T47D (cell line): Measurements from ENCODE around the gene FZD4.
"Not testable (repeated sequence)": the region's sequence is repeated elsewhere in the genome, so short reads cannot be mapped to it uniquely, and the experiment has no call there.

Experiments
- DNase-seq, 2 experiments: peaks; one replicate each; pipeline versions ENCODE4 v3.0.0 to v3.0.0-alpha.2; 2011 to 2012; ENCODE audit warnings: low read depth in 1 of 2, low spot score in 1 of 2
- JUND ChIP-seq: IDR thresholded peaks from 2 replicates; pipeline ENCODE4 v1.6.1; 2012; ENCODE audit warnings: low read depth
- in situ Hi-C: cut with HindIII; loops from 2 replicates; pipeline ENCODE4 v1.10.0; 2016; ENCODE audit warnings: low sequenced_read_pairs, low pct_unique_long_range_greater_than_20kb

FZD4 gene

DNA sequence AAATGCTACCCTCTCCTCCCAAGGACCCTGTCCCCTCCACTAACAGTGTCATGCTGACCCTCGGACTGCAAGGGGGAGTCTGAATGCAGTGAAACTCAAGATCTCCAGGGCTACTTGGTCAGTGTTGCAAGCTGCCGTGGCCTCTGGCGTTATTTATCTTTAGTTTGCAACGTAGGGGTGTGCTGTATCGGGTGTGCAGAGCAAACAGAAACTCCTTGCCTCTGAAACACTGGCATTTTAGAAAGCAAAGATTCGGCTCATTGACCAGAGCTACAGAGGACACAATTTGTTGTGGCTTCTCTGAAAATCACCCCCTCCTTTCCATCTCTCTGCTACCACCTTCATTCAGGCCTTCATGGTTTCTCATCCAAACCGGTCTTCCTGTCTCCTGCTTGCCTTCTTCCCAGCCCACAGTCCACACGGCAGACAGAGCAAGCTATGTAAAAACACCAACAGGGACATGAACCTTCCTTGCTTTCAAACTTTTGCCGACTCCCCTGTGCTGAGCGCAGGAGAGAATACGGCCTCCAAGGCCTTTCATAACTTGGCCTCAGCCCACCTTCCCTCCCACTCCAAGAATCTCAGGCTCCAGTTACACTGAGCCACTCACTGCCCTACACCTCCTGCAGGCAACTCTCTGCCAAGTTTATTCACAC lies 14.9 kb downstream of the FZD4 start:
- no peak for TF ChIP-seq JUND
- peak in 1 of 2 experiments; percentile 79 for DNase-seq
- in situ Hi-C loops: no loop called here

DNA sequence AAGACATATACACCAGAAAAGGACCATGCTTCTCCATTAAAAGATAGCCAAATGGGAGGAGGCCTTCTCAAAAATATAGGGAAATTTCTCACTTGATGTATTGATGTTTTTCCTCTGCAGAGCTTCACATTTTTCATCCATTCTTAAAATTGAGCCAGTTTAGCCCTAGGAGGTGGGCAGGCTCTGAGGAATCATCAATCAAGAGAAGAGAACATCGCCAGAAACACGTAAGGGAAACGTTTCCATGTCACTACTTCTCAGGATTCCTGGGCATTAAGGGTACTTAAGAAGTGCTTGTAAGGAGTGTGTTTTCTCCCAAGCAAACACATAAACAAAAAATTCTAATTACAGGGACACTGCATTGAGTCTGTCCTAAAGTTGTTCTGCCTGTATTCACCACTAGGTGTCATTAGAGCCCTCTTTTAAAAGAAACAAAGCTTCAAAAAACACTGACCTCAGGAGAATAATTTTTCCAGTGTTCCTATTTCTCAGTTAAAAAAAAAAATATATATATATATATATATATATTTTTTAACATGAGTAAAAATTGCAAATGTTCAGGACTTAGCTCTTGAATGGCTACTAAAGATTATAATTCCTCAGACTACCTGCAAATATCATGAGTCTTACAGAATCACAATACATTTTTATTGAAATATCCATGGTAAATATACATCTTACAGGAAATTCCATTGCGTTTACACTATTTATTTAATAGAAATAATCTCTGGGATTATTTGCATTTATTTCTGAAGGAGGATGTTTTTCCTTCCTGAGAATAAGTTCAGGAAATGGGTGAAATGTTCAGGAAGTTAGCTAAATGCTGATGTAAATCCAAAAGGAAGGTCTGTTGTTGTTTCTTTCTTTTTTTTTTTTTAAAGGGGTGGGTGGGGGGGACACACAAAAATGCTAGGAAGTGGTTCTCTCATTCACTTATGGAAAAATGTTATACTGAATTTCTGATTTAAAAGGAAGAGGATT lies 16.0 kb downstream of the FZD4 start:
- in situ Hi-C loops: no loop called here
- TF ChIP-seq JUND: no peak
- DNase-seq: peak in 1 of 2 experiments; percentile 76

DNA sequence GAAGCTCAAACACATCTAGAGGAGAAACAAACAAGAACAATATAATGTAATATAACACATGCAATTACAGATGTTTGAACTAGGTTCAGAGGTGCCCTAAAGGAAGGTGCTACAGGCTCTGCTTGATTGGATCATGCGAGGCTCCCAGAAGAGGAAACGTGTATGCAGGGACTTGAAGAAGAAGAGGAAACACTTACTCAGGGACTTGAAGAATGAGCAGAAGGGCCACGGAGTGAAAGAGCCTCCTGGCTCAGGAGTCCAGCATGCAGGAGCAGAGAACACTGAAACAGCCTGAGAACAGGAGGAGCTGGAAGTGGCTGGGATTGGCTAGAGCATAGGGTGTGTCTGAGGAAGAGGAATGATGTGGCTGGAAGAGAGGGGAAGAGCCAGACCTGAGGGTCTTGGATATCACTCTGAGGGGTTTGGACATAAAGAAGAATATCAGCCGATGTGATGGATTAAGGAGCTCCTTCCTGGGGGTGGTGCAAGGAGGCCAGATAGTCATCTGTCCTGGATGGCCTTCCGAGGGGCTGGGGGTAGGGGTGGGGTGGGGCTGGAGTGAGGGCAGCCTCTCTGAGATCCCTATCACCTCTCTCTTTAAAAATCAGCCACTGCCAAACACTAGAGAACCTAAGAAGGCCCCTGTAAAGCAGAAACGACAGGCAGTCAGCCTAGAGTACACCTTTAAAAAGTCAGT lies 16.8 kb downstream of the FZD4 start:
- in situ Hi-C loops: no loop called here
- no peak for DNase-seq
- no peak for TF ChIP-seq JUND

DNA sequence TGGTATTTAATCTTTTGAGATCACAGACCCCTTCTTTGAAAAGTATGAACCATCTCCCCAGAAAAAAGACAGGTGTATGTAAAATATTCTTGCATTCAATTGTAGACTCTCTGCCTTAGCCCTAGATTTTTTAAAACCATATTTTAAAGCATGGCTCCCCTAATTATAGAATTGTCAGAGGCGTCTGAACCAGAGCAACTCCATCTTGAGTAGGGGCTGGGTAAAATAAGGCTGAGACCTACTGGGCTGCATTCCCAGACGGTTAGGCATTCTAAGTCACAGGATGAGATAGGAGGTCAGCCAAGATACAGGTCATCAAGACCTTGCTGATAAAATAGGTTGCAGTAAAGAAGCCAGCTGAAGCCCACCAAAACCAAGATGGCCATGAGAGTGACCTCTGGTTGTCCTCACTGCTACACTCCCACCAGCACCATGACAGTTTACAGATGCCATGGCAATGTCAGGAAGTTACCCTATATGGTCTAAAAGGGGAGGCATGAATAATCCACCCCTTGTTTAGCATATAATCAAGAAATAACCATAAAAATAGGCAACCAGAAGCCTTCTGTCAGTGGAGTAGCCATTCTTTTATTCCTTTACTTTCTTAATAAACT lies 17.9 kb downstream of the FZD4 start:
- in situ Hi-C loops, DNase-seq: not testable (repeated sequence)

DNA sequence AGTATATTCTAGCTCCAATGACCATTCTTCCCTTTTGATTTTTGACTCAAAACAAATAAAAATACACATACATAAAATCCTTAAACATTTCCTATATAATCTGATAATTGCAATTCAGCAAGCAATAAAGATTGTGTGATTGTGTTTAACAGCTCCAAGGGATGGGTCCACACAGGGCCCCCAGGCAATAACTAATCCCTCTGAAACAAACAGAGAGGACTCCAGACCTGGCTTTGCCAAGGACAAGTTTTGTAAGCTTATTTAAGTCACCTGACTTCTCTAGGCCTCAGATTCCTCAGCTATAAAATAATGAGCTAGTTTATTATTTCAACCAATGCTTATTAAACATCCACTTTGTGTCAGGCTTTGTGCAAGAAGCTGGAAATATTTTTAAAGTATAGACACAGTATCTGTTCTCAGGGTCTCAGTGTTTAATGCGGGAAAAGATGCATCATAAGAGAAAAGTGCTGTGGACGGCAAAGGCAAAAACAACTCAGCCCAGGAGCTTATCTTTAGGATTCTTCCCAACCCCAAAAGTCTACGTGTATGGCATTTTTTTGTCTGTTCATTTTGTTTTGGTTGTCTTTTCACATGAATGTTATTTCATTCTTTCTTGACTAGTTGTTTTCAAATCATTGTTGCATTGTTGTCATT lies 20.1 kb downstream of the FZD4 start:
- in situ Hi-C loops: no loop called here

DNA sequence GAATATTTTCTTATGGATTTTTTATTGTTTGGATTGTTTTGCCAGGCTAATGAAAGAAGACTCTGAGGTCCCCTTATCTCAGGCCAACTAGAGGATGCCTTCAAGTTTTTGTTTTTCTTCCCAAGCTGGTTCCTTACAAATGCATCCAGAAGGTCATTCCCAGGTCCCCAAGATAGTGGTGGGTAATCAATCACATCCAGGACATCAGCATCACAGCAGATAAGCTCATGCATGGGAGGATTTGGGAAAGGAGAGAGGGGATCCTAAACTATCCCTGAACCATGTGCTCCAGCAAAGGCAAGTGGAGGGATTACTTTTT lies 20.7 kb downstream of the FZD4 start:
- no peak for DNase-seq
- in situ Hi-C loops: no loop called here
- no peak for TF ChIP-seq JUND

More for the DNA sequence above, 20.1 kb downstream of the FZD4 start:
- DNase-seq: peak; percentile 45 to 68
- peak; percentile 51; the same call in 1 of the 2 replicates for TF ChIP-seq JUND

DNA sequence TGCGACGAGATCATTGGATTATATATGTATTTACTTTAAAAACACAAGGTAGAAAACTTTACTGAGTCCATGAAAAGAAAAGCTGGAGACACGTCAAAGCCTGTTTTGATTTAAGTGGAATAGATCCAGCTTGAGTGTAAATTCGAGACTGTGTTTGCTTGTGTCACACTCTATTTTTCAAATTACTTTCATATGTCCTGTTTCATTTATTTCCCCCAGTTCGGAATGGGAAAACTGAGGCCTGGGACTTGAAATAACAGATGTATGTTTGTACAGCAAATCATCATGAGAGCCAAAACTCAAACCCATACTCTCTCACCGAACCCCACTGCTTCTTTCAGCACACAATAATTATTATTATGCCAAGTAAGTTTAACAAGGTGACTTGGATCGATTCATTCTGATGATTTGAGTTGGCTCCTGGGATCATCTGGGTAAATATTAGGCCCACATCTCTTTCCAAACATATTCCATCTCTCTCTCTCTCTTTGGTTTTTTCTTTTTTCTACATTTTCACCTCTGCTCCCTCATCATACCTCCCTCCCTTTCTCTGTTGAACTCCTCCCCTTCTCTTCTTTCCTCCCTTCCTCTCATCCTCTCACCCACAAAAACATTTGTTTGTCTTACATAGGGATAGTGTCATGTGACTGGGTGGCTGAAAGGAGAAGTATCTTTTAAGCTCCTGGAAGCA lies 21.2 kb downstream of the FZD4 start:
- in situ Hi-C loops: no loop called here
- DNase-seq: no peak

DNA sequence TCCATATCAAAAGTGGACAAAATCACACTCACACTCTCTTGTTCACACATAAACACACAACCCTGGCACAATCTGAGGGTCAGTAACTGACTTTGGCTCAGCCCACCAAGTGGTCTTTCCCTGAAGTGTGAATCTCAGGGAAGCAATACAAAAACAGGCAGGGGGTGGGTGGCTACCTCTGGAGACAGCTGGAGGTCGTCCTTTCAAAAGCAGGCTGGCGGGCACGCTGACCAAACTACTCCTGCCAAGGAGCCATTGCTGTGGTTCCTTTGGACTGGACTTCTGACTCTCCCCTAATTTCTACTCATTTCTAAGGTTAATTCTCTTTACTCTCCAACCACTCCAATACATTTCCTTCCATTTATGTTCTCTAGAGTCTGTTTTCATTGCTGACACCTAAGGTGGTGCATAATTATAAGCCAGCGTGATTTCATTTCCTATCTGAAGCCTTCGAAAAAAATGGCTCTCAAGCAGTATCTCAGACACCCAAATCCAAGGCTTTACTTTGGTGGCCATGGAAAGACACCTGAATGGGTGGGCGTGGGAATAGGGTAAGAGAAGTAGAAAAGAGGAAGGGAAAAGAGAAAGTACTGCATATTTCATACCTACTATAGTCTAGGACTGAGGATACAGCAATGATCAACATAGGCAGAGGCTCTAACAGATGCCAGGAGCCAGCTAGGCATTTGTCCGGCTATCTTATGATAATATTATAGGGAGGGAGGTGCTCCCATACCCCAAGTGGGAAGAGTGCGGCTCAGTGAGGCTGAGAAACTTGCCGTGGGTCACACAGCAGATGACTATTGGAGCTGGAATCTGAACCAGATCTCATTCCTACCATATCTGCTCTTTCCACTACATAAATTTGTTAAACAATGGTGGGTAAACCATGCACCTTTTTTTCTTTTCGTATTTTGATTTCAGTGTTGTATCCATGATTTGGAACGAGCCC lies 22.0 kb downstream of the FZD4 start:
- in situ Hi-C loops: no loop called here
- no peak for TF ChIP-seq JUND
- DNase-seq: no peak

More for the DNA sequence above, 21.2 kb downstream of the FZD4 start:
- TF ChIP-seq JUND: no peak

DNA sequence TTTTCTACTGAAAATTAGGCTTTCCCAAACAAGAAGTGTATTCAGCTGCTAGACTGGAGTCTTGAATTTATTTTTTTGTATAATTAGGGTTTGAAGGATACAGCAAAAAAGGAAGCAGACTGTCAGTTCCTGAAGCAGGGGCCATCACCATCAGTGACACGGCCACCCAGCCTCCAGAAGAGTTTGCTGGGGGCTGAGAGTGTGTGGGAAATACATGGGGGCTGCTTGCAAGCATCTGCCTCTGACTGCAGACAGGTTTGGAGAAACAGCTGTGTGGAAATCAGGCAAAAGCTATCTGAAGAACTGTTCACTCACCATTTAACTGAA lies 23.0 kb downstream of the FZD4 start:
- TF ChIP-seq JUND: no peak
- no peak for DNase-seq
- in situ Hi-C loops: no loop called here

DNA sequence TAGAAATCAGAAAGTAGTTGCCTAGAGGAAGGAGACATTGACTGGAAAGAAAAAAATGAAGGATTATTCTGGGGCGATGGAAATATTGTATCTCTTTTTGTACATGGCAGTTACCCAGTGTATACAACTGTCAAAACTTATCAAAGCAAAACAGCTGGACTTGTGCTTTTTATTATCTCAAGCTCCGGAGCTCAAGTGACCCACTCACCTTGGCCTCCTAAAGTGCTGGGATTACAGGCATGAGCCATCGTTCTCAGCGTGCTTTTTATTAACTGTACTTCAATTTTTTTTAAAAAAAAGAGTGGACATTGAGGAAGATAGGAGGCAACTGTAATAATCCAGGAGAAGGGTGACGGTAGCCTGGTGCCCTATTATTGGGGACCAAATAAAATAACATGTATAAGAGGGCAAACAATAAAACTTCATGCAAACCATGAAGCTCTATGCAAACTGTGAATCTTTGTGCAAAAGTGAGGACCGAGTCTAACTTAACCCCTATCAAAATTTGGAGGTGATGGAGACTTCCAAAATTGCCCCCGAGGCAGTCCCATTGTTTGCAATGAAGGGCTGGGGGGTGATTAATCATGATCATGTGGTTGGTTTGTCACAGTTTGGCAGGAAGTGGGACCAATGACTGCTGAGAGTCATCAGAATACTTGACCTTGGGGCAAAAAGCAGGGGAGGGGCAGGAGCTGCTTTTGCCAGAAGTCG lies 23.5 kb downstream of the FZD4 start:
- no peak for TF ChIP-seq JUND
- no peak for DNase-seq
- in situ Hi-C loops: no loop called here
